HCT116 (cell line): ENCODE results near the gene PCMT1.

ENCODE experiments used
- ATF3 ChIP-seq: IDR thresholded peaks from 2 replicates; pipeline ENCODE4 v1.6.1; 2012
- CTCF ChIP-seq, 3 experiments: fragments of 200-600 bp in 1 of 3; sonication (generic) in 1 of 3; IDR thresholded peaks in 2 of 3; conservative IDR thresholded peaks in 1 of 3; 2 replicates each; pipeline ENCODE4 v1.5.1; 2012 to 2017; ENCODE audit warnings: low read depth in 2 of 3, low read length in 2 of 3, antibody characterized with exemption in 1 of 3, borderline replicate concordance in 1 of 3, control low read depth in 1 of 3, mild to moderate bottlenecking in 1 of 3, mixed read lengths in 1 of 3, mixed run types in 1 of 3, moderate library complexity in 1 of 3; ENCODE audit not compliant: insufficient read depth in 1 of 3
- EZH2 ChIP-seq: fragments of 200-600 bp; sonication (generic); IDR thresholded peaks from 2 replicates; pipeline ENCODE4 v1.6.1; 2017; ENCODE audit warnings: antibody characterized with exemption, mixed run types
- JUND ChIP-seq: IDR thresholded peaks from 2 replicates; pipeline ENCODE4 v1.6.1; 2012
- MAX ChIP-seq: IDR thresholded peaks from 2 replicates; pipeline ENCODE4 v1.6.1; 2012
- POLR2A ChIP-seq: IDR thresholded peaks from 2 replicates; pipeline ENCODE4 v1.7.0; 2011; ENCODE audit warnings: borderline replicate concordance; ENCODE audit not compliant: insufficient read depth, insufficient read length; ENCODE audit errors: extremely low read depth
- RAD21 ChIP-seq: IDR thresholded peaks from 2 replicates; pipeline ENCODE4 v1.6.1; 2012; ENCODE audit warnings: low read depth, mild to moderate bottlenecking
- SIN3A ChIP-seq: IDR thresholded peaks from 2 replicates; pipeline ENCODE4 v1.6.1; 2012; ENCODE audit warnings: low read depth
- YY1 ChIP-seq: IDR thresholded peaks from 2 replicates; pipeline ENCODE4 v1.6.1; 2011; ENCODE audit warnings: low read length, low read depth, moderate library complexity, mild to moderate bottlenecking; ENCODE audit not compliant: insufficient replicate concordance; ENCODE audit errors: extremely low read depth
- ZBTB33 ChIP-seq: IDR thresholded peaks from 2 replicates; pipeline ENCODE4 v1.6.1; 2011; ENCODE audit warnings: mild to moderate bottlenecking, low read length, moderate library complexity; ENCODE audit not compliant: insufficient replicate concordance; ENCODE audit errors: extremely low read depth
- ZFX ChIP-seq: fragments of 450-650 bp; IDR thresholded peaks from 2 replicates; pipeline ENCODE4 v1.6.1; 2017

GRCh38 chr6:149746147-149746946 is 3.2 kb upstream of the PCMT1 start, which contains the start of gene NUP43:
- TF ChIP-seq POLR2A: peak; percentile 32
- no peak for TF ChIP-seq JUND
- peak; percentile 87 for TF ChIP-seq MAX
- peak in 2 of 3 experiments; percentile 50 to 55; a peak in 4 of 6 replicates for TF ChIP-seq CTCF (IDR thresholded peaks at IDR 0.05 in 2 of 3, conservative IDR thresholded peaks at IDR 0.05 in 1 of 3; ENCODE audit: borderline replicate concordance in 1 of 3, insufficient read depth in 1 of 3, low read depth in 2 of 3, low read length in 2 of 3)
- TF ChIP-seq ATF3: no peak
- peak; percentile 69 for TF ChIP-seq ZBTB33
- TF ChIP-seq YY1: peak; percentile 77
- TF ChIP-seq RAD21: no peak
- TF ChIP-seq EZH2: no peak
- peak; percentile 67 for TF ChIP-seq ZFX
- TF ChIP-seq SIN3A: peak; percentile 95
